Endodermal cell (in vitro differentiated cells): ENCODE measurements around the gene NRXN3. TPM values are rescaled to one million over a fixed set of nuclear protein-coding genes. Genes with fewer than 3 reads are reported as not detected.

Experiments
- DNase-seq: peaks from one replicate; pipeline ENCODE4 v3.0.0-alpha.2; 2017
- H3K27ac ChIP-seq: 2 replicates; pipeline ENCODE4 v1.5.1; 2013; ENCODE audit warnings: mild to moderate bottlenecking, low read depth, low read length, moderate library complexity
- H3K27me3 ChIP-seq: 2 replicates; pipeline ENCODE4 v1.6.1; 2013; ENCODE audit warnings: mild to moderate bottlenecking, low read length, moderate library complexity; ENCODE audit not compliant: insufficient read depth, control insufficient read depth, poor library complexity, severe bottlenecking
- H3K36me3 ChIP-seq: 2 replicates; pipeline ENCODE4 v1.7.0; 2013; ENCODE audit warnings: mild to moderate bottlenecking, low read length, moderate library complexity; ENCODE audit not compliant: control insufficient read depth, insufficient read depth
- H3K4me1 ChIP-seq: one replicate; pipeline ENCODE4 v1.7.0; 2013; ENCODE audit warnings: low read length; ENCODE audit not compliant: control insufficient read depth, insufficient read depth
- H3K4me3 ChIP-seq: 2 replicates; pipeline ENCODE4 v1.5.1; 2013; ENCODE audit warnings: mild to moderate bottlenecking, low read length, moderate library complexity
- H3K9ac ChIP-seq: 2 replicates; pipeline ENCODE4 v1.6.1; 2013; ENCODE audit warnings: mild to moderate bottlenecking, low read length, moderate library complexity; ENCODE audit not compliant: poor library complexity, severe bottlenecking; ENCODE audit errors: extremely low read depth
- H3K9me3 ChIP-seq: 2 replicates; pipeline ENCODE4 v1.6.1; 2013; ENCODE audit warnings: mild to moderate bottlenecking, low read length, moderate library complexity; ENCODE audit not compliant: control insufficient read depth
- H3K27ac Mint-ChIP-seq: 2 replicates; pipeline ENCODE4 v1.8.0; 2020; ENCODE audit warnings: mixed read lengths
- H3K27me3 Mint-ChIP-seq: 2 replicates; pipeline ENCODE4 v1.8.0; 2021; ENCODE audit warnings: mild to moderate bottlenecking, mixed read lengths; ENCODE audit not compliant: insufficient read depth
- H3K36me3 Mint-ChIP-seq: 2 replicates; pipeline ENCODE4 v1.8.0; 2020; ENCODE audit warnings: low read depth, mixed read lengths
- H3K4me1 Mint-ChIP-seq: 2 replicates; pipeline ENCODE4 v1.8.0; 2020; ENCODE audit warnings: mixed read lengths
- H3K4me3 Mint-ChIP-seq: 2 replicates; pipeline ENCODE4 v1.8.0; 2020; ENCODE audit warnings: mild to moderate bottlenecking, moderate library complexity, mixed read lengths
- H3K9me3 Mint-ChIP-seq: 2 replicates; pipeline ENCODE4 v1.8.0; 2020; ENCODE audit warnings: mild to moderate bottlenecking, mixed read lengths
- CTCF ChIP-seq: fragments of 200-600 bp; sonication (generic); conservative IDR thresholded peaks from 2 replicates; pipeline ENCODE4 v1.5.0; 2021; ENCODE audit warnings: antibody characterized with exemption, mild to moderate bottlenecking
- WGBS, 2 experiments: methylation state at CpG; one replicate each; pipeline versions ENCODE4 v1.1.5 to v1.1.7; 2013; ENCODE audit warnings: missing lambda C conversion rate in 2 of 2, mixed read lengths in 1 of 2; ENCODE audit not compliant: insufficient coverage in 1 of 2, insufficient read length in 1 of 2; 5-methylcytosine and 5-hydroxymethylcytosine counted together
- total RNA-seq, 2 donors: library from RNA; stranded (reverse); fragmentation: NEBNext Ultra II Directional in 1 of 2; extraction: Animal tissue kit (Norgen Biotek cat#: 25700) in 1 of 2; gene quantifications; 2 replicates in 1 of 2; 3 replicates in 1 of 2; pipeline ENCODE4 v1.2.1, GENCODE V29; 2021

NRXN3 gene
- total RNA-seq, 2 donors from 2014 or later: 20.9 to 21.4 TPM

- DNase-seq: no peak
- peaks cover 10% of the 10 kb centered on the region for H3K4me1 Mint-ChIP-seq
- H3K9me3 Mint-ChIP-seq: no peaks in the 10 kb centered on the region
These were observed 231.7 kb downstream of the NRXN3 start for GRCh38 chr14:78401866-78402265.

GRCh38 chr14:78403278-78403815, 233.2 kb downstream of the NRXN3 start:
- Mint-ChIP-seq H3K4me3 (no peak overlapping the region), H3K27ac (no peak overlapping the region), H3K36me3 (no peaks in the 10 kb centered on the region), H3K27me3 (peaks cover under 1% of the 10 kb centered on the region), H3K4me1 (peaks cover 10% of the 10 kb centered on the region), H3K9me3 (no peaks in the 10 kb centered on the region)
- no peak overlapping the region for H3K27ac ChIP-seq
- DNase-seq: peak; percentile 58
- peaks cover 5% of the 10 kb centered on the region for H3K4me1 ChIP-seq
- H3K4me3 ChIP-seq: no peak overlapping the region
- WGBS, 2 experiments: 59 to 85% methylated on average over 4 to 8 of the region's 8 CpGs
- no peak overlapping the region for H3K9ac ChIP-seq
- H3K36me3 ChIP-seq: no peaks in the 10 kb centered on the region
- no peaks in the 10 kb centered on the region for H3K9me3 ChIP-seq
- H3K27me3 ChIP-seq: peaks cover 6% of the 10 kb centered on the region
- no peak for TF ChIP-seq CTCF

More at GRCh38 chr14:78401866-78402265, 231.7 kb downstream of the NRXN3 start:
- no peaks in the 10 kb centered on the region for H3K27me3 ChIP-seq
- Mint-ChIP-seq H3K36me3 (no peaks in the 10 kb centered on the region), H3K27me3 (peaks cover 2% of the 10 kb centered on the region), H3K4me3 (no peak overlapping the region), H3K27ac (no peak overlapping the region)
- 81 to 94% methylated on average over 2 to 3 of the region's 3 CpGs for WGBS, 2 experiments
- no peaks in the 10 kb centered on the region for H3K9me3 ChIP-seq
- no peak overlapping the region for H3K4me3 ChIP-seq
- H3K4me1 ChIP-seq: peaks cover 5% of the 10 kb centered on the region
- no peaks in the 10 kb centered on the region for H3K36me3 ChIP-seq
- H3K9ac ChIP-seq: no peak overlapping the region
- no peak for TF ChIP-seq CTCF
- no peak overlapping the region for H3K27ac ChIP-seq

GRCh38 chr14:78405079-78405856, 235.1 kb downstream of the NRXN3 start:
- TF ChIP-seq CTCF: no peak
- DNase-seq: no peak
- no peak overlapping the region for H3K27ac Mint-ChIP-seq
- Histone ChIP-seq H3K4me3 (no peak overlapping the region), H3K9ac (no peak overlapping the region), H3K9me3 (no peaks in the 10 kb centered on the region), H3K27ac (no peak overlapping the region), H3K4me1 (peaks cover 5% of the 10 kb centered on the region), H3K36me3 (no peaks in the 10 kb centered on the region), H3K27me3 (peaks cover 6% of the 10 kb centered on the region)
- H3K36me3 Mint-ChIP-seq: no peaks in the 10 kb centered on the region
- peaks cover 10% of the 10 kb centered on the region for H3K4me1 Mint-ChIP-seq
- H3K4me3 Mint-ChIP-seq: no peak overlapping the region
- H3K9me3 Mint-ChIP-seq: no peaks in the 10 kb centered on the region
- WGBS, 2 experiments: 82 to 88% methylated on average over 3 to 6 of the region's 6 CpGs
- H3K27me3 Mint-ChIP-seq: no peaks in the 10 kb centered on the region
